ENCODE measurements around the gene TCEANC2. TPM values are rescaled to one million over a fixed set of nuclear protein-coding genes. Genes with fewer than 3 reads are reported as not detected.

Gene TCEANC2
- total and polyA plus RNA-seq, 2 of the 4 experiments (the other 2 are of a cell fraction): 2.4 to 3.2 TPM

DNA sequence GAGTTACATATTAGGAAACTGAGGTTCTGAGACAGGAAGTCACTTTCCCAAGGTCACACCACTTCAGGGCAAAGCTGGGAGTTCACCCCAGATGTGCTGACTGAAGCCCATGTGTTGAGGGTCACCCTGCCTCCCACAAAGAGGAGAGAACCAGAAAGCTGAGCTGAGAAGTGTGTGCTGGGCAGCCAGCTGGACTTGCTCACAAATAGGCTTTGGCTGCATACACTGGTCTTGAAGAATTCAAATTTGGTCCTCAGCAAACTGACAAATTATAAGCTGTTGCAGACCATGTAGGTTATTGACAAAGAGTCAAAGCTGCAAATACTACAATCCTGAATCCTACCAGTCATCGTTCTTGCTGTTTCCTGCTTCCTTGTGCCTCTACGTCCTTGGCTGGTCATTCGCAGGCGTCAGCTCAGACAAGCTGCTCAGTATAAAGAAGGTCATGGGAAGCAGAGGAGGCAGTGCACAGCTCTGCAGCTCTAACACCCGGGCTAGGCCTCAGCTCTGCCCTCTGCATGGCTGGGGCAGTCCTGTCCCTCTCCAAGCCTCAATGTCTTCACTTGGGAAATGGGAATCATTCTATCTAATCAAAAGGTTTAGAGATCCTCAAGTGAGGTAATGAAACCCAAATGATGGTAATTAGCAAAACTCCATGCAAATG is 59.4 kb downstream of the TCEANC2 start:
- POLR2A ChIA-PET (ENCODE audit: unreplicated experiment): interaction anchor here (0.6 kb wide), 1 partner anchor 374 kb away, joined by 4 read pairs; no protein-coding TSS in a partner anchor

More for the DNA sequence above, 59.4 kb downstream of the TCEANC2 start:
- Histone ChIP-seq H4K5ac (ENCODE audit: low read depth, low read length) (no peak overlapping the region), H3K4me1 (ENCODE audit: control insufficient read depth, insufficient read depth, low read length) (peaks cover 4% of the 10 kb centered on the region; the same call in 1 of the 2 replicates), H3K9me3 (ENCODE audit: control insufficient read depth, insufficient read depth, low read length) (no peaks in the 10 kb centered on the region), H2BK15ac (ENCODE audit: low read depth, low read length) (no peak overlapping the region), H2AFZ (replicated peaks; ENCODE audit: low read length, poor library complexity) (no peak overlapping the region), H3K23ac (ENCODE audit: low read depth, low read length) (no peak overlapping the region), H3K9me1 (ENCODE audit: insufficient read depth, low read length) (peaks cover 5% of the 10 kb centered on the region), H3K27ac (ENCODE audit: insufficient read depth, low read length) (no peak overlapping the region), H3K18ac (ENCODE audit: low read depth, low read length) (no peak overlapping the region), H4K8ac (ENCODE audit: low read depth in 2 of 2, low read length in 2 of 2) (no peak overlapping the region), H3K9ac (ENCODE audit: low read depth, low read length) (no peak overlapping the region), H2AK9ac (replicated peaks; ENCODE audit: low read depth, low read length, poor library complexity) (no peak overlapping the region), H2BK20ac (ENCODE audit: low read depth, low read length) (no peak overlapping the region), H3K36me3 (ENCODE audit: control insufficient read depth, insufficient read depth, low read length) (no peaks in the 10 kb centered on the region), H2BK120ac (ENCODE audit: low read depth, low read length) (no peak overlapping the region), H3K56ac (ENCODE audit: extremely low read depth, insufficient read depth, low read length) (no peak overlapping the region), H3K14ac (replicated peaks; ENCODE audit: low read depth, low read length) (no peak overlapping the region), H4K91ac (ENCODE audit: insufficient read depth, low read depth, low read length) (no peak overlapping the region), H3K27me3 (ENCODE audit: control insufficient read depth, insufficient read depth, low read length) (no peaks in the 10 kb centered on the region; the same call in 1 of the 2 replicates), H4K20me1 (ENCODE audit: insufficient read depth, low read length) (no peaks in the 10 kb centered on the region), H3K4me2 (ENCODE audit: low read depth, low read length) (no peak overlapping the region), H3K4ac (ENCODE audit: low read depth, low read length) (no peak overlapping the region), H2BK5ac (ENCODE audit: low read depth, low read length, poor library complexity, severe bottlenecking) (no peak overlapping the region), H3K79me1 (ENCODE audit: low read depth in 1 of 2, low read length in 2 of 2) (no peaks in the 10 kb centered on the region), H2AK5ac (ENCODE audit: low read depth, low read length) (no peak overlapping the region), H3K4me3 (ENCODE audit: insufficient read depth, low read depth, low read length) (no peak overlapping the region)
- ATAC-seq (ENCODE audit: low read depth): no peak
- in situ Hi-C loops (cut with MboI; ENCODE audit: low sequenced_read_pairs): no loop called here
- intact Hi-C loops (cut with micrococcal nuclease): no loop called here
- TF ChIP-seq BHLHE40 (IDR thresholded peaks at IDR 0.05; ENCODE audit: low read depth, low read length) (no peak), RAD21 (IDR thresholded peaks at IDR 0.05; ENCODE audit: low read length) (no peak), CHD1 (IDR thresholded peaks at IDR 0.05; ENCODE audit: low read depth, low read length) (no peak), FOS (IDR thresholded peaks at IDR 0.05; ENCODE audit: low read depth, low read length) (no peak), POLR2A (IDR thresholded peaks at IDR 0.05; ENCODE audit: low read depth, low read length) (no peak), CEBPB (IDR thresholded peaks at IDR 0.05; ENCODE audit: low read depth, low read length) (no peak), NFE2L2 (IDR thresholded peaks at IDR 0.05; ENCODE audit: low read depth, low read length) (no peak), RFX5 (IDR thresholded peaks at IDR 0.05; ENCODE audit: low read depth, low read length) (no peak), MAFK (IDR thresholded peaks at IDR 0.05; ENCODE audit: low read depth, low read length) (no peak), MAZ (IDR thresholded peaks at IDR 0.05; ENCODE audit: borderline replicate concordance, low read depth, low read length) (no peak), MXI1 (IDR thresholded peaks at IDR 0.05; ENCODE audit: borderline replicate concordance, low read depth, low read length) (no peak), SMC3 (IDR thresholded peaks at IDR 0.05; ENCODE audit: low read depth, low read length) (no peak), RCOR1 (IDR thresholded peaks at IDR 0.05; ENCODE audit: insufficient replicate concordance, low read length) (no peak)
- TF ChIP-seq, protein P1, sequence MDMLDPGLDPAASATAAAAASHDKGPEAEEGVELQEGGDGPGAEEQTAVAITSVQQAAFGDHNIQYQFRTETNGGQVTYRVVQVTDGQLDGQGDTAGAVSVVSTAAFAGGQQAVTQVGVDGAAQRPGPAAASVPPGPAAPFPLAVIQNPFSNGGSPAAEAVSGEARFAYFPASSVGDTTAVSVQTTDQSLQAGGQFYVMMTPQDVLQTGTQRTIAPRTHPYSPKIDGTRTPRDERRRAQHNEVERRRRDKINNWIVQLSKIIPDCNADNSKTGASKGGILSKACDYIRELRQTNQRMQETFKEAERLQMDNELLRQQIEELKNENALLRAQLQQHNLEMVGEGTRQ (IDR thresholded peaks at IDR 0.05; ENCODE audit: low read depth, low read length): no peak
- TF ChIP-seq, protein P2, sequence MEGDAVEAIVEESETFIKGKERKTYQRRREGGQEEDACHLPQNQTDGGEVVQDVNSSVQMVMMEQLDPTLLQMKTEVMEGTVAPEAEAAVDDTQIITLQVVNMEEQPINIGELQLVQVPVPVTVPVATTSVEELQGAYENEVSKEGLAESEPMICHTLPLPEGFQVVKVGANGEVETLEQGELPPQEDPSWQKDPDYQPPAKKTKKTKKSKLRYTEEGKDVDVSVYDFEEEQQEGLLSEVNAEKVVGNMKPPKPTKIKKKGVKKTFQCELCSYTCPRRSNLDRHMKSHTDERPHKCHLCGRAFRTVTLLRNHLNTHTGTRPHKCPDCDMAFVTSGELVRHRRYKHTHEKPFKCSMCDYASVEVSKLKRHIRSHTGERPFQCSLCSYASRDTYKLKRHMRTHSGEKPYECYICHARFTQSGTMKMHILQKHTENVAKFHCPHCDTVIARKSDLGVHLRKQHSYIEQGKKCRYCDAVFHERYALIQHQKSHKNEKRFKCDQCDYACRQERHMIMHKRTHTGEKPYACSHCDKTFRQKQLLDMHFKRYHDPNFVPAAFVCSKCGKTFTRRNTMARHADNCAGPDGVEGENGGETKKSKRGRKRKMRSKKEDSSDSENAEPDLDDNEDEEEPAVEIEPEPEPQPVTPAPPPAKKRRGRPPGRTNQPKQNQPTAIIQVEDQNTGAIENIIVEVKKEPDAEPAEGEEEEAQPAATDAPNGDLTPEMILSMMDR (conservative IDR thresholded peaks at IDR 0.05; ENCODE audit: low read depth, low read length): no peak
- TF ChIP-seq, protein P3, sequence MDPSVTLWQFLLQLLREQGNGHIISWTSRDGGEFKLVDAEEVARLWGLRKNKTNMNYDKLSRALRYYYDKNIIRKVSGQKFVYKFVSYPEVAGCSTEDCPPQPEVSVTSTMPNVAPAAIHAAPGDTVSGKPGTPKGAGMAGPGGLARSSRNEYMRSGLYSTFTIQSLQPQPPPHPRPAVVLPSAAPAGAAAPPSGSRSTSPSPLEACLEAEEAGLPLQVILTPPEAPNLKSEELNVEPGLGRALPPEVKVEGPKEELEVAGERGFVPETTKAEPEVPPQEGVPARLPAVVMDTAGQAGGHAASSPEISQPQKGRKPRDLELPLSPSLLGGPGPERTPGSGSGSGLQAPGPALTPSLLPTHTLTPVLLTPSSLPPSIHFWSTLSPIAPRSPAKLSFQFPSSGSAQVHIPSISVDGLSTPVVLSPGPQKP (IDR thresholded peaks at IDR 0.05; ENCODE audit: borderline replicate concordance, low read depth, low read length): no peak
- CTCF ChIA-PET: interaction anchor here (0.7 to 1.4 kb wide), 2 partner anchors 14 to 776 kb away, joined by 3 read pairs; no protein-coding TSS in a partner anchor
- no CpG with 5 or more reads among the region's 5 CpGs for WGBS, 2 experiments (ENCODE audit: extremely low coverage in 2 of 2, insufficient read length in 1 of 2)
- dilution Hi-C loops (cut with HindIII; ENCODE audit: low sequenced_read_pairs, unreplicated experiment): no loop called here
- no TSS peak for BruUV-seq (replicated peaks)
- no peak for DNase-seq
